ENCODE measurements around the gene FAM53C. TPM values are rescaled to one million over a fixed set of nuclear protein-coding genes. Genes with fewer than 3 reads are reported as not detected.

The FAM53C gene
- total RNA-seq, 4 donors from 2014 or later: 17.9 to 21.4 (median 18.5) TPM

DNA sequence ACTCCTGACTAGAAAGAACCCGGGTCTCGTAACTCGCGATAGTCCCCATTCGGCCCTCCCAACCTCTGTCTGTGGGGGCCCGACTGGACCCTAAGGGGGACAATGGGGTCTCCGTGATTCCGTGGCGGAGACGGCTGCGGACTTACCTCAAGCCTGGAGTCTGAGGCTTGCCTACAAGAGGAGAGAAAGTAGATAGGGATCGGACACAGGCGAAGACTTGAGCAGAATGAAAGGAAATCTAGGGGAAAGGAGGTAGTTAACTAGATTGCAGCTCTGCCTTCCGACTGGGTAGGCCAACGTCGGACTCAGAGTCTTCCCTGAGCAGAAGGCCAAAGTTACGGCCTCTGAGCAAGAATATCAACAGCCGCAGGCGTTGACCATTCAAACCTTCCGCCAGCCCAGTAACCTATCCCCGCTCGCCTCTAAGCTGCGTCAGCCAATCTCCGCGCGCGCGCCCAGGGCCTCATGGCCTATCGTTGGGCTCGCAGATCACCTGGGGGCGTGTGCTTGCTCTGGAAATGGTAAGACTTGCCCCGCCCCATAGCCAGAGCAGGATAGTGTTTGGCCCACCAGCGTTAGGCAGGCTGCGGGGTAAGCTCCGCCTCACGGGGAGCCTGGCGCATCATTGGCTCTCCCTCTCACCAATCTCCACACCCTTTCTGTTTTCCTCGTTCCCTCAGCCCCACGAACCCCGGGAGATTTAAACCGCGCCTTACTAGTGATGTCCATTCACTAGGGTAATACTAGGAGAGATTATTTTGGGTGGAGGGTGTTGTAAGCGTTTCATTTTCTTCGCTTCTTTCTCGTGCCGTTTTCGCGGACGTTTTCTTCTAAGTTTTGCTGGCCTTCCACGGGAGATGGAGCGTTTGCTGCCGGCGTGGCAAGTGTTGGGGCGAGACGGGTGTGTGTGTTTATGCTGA lies 6.4 kb upstream of the FAM53C start, which contains the start of gene CDC25C:
CDC25C (minus strand) TSS at position 356 of the 920 bp plus-strand sequence. CDS start 624 bp downstream, outside the sequence.
- TF ChIP-seq, protein P1, sequence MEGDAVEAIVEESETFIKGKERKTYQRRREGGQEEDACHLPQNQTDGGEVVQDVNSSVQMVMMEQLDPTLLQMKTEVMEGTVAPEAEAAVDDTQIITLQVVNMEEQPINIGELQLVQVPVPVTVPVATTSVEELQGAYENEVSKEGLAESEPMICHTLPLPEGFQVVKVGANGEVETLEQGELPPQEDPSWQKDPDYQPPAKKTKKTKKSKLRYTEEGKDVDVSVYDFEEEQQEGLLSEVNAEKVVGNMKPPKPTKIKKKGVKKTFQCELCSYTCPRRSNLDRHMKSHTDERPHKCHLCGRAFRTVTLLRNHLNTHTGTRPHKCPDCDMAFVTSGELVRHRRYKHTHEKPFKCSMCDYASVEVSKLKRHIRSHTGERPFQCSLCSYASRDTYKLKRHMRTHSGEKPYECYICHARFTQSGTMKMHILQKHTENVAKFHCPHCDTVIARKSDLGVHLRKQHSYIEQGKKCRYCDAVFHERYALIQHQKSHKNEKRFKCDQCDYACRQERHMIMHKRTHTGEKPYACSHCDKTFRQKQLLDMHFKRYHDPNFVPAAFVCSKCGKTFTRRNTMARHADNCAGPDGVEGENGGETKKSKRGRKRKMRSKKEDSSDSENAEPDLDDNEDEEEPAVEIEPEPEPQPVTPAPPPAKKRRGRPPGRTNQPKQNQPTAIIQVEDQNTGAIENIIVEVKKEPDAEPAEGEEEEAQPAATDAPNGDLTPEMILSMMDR (IDR thresholded peaks at IDR 0.05; ENCODE audit: low read depth): no peak

DNA sequence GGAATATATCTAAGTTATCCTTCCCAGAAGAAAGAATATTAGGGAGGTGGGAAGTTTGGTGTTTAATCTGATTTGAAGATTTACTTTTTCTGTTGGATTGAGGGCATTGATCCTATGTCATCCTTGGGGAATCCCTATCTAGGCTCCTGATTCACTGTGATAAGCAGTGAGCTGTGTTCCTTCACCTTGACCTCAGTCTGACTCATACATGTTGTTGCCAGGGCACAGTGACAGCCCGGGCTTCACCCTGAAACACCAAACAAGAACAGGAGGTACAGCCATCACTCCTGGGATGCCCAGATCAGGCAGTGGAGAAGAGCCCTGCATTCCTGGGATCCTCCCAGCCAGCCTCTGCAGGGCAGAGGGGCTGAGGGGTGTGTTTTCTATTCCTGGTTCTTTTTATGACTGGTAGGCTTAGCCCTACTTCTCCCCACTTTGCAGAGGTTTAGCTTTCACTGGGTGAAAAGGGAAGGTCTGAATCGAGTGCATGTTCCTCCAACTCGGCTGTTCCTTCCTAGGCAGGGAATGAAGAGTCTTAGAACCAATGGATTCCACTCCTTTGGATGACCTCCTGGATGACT lies 3.1 kb upstream of the FAM53C start:
- TF ChIP-seq, protein P1 (IDR thresholded peaks at IDR 0.05; ENCODE audit: low read depth): no peak

DNA sequence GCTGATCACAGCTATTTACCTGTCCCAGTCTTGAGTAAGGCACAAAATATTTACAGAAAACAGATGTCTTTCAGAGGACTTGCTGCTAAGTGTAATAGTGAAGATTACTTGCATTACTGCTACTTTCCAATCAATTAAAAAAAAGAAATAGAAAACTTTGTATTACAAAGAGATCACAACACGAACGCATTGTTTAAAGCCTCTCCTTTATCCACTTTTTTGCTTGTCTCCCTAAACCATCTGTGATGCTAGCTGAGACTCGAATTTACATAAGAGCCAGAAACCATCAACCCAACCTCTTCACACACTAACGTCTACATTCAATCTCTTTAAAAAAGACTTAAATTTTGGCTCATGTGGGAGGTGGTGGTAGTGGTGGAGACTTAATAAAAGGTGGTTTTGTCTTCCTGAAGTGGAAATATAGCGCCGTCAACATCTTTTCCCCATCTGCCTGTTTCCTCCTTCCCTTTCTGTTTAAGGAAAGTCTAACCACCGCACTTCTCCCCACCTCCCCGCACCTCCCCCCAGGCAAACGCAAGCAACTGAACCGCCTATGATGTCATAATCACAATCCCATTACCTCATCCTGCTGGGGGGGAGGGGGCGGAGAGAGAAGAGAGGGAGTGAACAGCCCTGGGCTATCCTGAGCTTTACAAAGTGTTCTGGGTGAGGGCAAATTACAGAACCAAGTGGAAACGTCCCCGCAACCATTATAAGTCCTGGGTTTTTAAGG lies 948 bp upstream of the FAM53C start:
- TF ChIP-seq, protein P1 (IDR thresholded peaks at IDR 0.05; ENCODE audit: low read depth): no peak

DNA sequence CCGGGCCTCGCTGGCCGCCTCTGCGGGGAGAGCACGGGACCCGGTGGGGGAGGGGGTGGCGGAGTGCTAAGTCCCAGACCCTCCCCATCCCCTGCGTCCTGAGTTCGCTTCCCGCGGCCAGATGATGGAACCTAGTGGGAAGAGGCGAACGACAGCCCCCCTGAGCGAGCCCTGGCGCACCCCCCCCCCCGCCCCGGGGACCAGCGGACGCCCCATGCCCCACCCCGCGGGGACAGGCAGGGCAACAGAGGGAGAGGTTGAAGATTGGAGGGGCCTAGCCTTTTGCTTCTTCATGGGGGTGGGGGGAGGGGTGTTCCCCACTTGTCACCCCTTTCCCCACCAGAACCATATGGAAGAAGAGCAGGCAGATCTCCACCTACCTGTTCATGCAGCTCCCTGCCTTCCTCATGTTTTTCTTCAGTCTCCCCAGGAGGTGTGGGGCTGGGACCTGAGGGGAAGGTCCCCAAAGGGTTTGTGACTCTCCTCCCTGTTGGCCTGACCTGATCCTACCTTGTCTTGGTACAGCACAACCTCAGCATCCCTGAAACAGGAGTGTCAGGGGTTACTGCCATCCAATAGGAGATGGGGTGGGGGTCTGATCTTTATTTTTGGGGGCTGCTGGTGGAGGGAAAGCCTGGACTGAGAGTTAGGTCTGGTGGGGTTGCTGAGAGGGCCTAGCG lies 485 bp downstream of the FAM53C start:
- TF ChIP-seq, protein P1 (IDR thresholded peaks at IDR 0.05; ENCODE audit: low read depth): no peak

DNA sequence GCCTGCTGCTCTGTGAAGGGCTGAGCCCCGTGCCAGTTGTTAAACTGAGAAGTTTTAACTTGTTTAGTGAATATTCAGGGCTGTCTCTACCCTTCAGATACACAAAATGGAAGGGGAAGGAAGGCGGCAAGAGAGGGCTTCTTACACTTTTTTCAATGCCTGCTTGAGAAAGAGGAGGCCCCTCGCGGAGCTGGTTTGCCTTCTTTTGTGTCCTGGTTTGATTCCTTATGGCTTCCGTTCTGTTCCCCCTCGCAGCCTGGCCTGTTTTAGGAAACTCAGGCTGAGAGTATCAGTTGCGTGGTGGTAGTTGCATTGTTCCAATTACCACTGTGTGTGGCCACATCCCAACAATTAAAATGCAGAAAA lies 1.0 kb downstream of the FAM53C start:
- TF ChIP-seq, protein P1 (IDR thresholded peaks at IDR 0.05; ENCODE audit: low read depth): no peak

DNA sequence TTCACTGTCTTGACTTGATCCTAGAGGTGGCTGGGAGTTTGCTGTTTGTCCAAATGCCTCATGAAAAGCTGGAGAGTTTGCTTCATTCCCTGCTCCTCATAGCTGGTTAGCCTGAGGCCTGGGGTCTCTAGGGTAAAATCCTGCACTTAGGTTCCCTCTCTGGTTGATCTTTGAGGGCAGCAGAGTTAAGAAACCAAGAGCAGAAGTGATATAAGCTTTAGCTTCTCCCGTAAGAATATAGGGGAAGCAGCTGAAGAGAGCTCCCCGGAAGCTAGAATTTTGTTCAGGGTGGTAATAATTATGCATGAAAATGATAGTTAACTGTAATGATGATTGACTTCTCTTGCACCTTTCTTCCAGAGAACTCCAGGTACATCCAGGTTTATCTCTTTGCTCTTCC lies 1.4 kb downstream of the FAM53C start:
- TF ChIP-seq, protein P1 (IDR thresholded peaks at IDR 0.05; ENCODE audit: low read depth): no peak
